IMR-90 (cell line): Measurements from ENCODE around the gene GJC1.

Experiments used
- BHLHE40 ChIP-seq: fragments of 150-350 bp; IDR thresholded peaks from 2 replicates; pipeline ENCODE4 v1.6.1; 2016; ENCODE audit warnings: mild to moderate bottlenecking, low read depth, low read length
- CEBPB ChIP-seq: IDR thresholded peaks from 2 replicates; pipeline ENCODE4 v1.6.1; 2012; ENCODE audit warnings: low read depth, low read length, improper control_type of control experiment
- CHD1 ChIP-seq: IDR thresholded peaks from 2 replicates; pipeline ENCODE4 v1.6.1; 2012; ENCODE audit warnings: low read depth, low read length, improper control_type of control experiment
- MAFK ChIP-seq: IDR thresholded peaks from 2 replicates; pipeline ENCODE4 v1.6.1; 2012; ENCODE audit warnings: low read depth, low read length, improper control_type of control experiment
- MXI1 ChIP-seq: IDR thresholded peaks from 2 replicates; pipeline ENCODE4 v1.6.1; 2012; ENCODE audit warnings: low read depth, mild to moderate bottlenecking, low read length, moderate library complexity, borderline replicate concordance
- POLR2A ChIP-seq: IDR thresholded peaks from 2 replicates; pipeline ENCODE4 v1.6.1; 2012; ENCODE audit warnings: mild to moderate bottlenecking, low read depth, low read length
- RAD21 ChIP-seq: IDR thresholded peaks from 2 replicates; pipeline ENCODE4 v1.6.1; 2012; ENCODE audit warnings: low read length, improper control_type of control experiment
- RCOR1 ChIP-seq: IDR thresholded peaks from 2 replicates; pipeline ENCODE4 v1.6.1; 2012; ENCODE audit warnings: mild to moderate bottlenecking, low read length, improper control_type of control experiment; ENCODE audit not compliant: insufficient replicate concordance
- RFX5 ChIP-seq: IDR thresholded peaks from 2 replicates; pipeline ENCODE4 v1.8.0; 2012; ENCODE audit warnings: low read depth, mild to moderate bottlenecking, low read length, moderate library complexity
- SMC3 ChIP-seq: fragments of 150-350 bp; IDR thresholded peaks from 2 replicates; pipeline ENCODE4 v1.6.1; 2016; ENCODE audit warnings: low read depth, mild to moderate bottlenecking, antibody characterized with exemption, low read length, moderate library complexity
- TF ChIP-seq, protein P1 (sequence below): conservative IDR thresholded peaks from 2 replicates; pipeline ENCODE4 v1.5.1; 2012; ENCODE audit warnings: mild to moderate bottlenecking, low read depth, low read length, improper control_type of control experiment
- TF ChIP-seq, protein P2 (sequence below): fragments of 150-350 bp; IDR thresholded peaks from 2 replicates; pipeline ENCODE4 v1.6.1; 2016; ENCODE audit warnings: low read depth, mild to moderate bottlenecking, low read length, moderate library complexity, borderline replicate concordance
- TF ChIP-seq, protein P3 (sequence below): fragments of 150-350 bp; IDR thresholded peaks from 2 replicates; pipeline ENCODE4 v1.6.1; 2017; ENCODE audit warnings: mild to moderate bottlenecking, antibody characterized with exemption, low read length, low read depth

DNA sequence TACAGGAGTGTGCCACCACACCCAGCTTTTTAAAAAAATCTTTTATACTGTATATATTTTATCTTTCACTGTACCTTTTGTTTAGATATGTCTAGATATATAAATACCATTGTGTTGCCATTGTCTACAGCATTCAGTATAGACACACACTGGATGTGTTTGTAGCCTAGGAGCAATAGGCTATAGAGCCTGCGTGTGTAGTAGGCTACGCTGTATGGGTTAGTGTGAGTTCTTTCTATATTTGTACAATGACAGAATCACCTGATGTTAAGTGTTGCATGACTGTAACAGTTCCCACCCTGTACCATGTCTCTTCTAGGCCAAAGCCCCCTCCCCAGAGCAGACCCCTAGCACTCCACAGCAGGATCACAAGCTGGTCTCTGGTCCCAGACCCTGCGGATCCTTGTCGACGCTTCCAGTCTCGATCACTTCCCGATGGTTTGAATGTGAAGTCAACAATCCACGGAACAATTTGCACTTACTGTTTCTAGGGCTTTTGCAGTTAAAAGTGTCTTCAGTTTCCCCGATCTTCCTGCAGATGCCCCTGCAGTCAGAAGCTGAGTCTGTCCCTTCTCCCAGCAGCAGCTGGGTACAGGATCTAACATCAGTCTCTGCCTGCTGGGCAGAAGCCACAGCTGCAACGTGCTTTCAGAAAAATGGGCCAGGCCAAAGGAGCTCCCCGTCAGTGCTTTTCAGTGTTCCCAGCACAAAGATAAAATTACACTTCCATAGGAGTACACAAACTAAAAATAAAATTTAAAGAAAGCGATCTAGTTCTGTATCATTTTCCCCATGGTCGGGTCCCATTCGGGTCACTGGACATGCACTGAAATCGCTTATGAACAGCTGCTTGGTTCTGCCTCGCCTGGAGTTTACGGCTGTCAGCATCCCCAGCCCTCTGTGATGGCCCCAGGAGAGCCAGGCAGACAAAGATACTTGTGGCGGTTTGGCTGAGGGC, 35.9 kb downstream of the GJC1 start:
- TF ChIP-seq POLR2A: no peak
- TF ChIP-seq BHLHE40: no peak
- TF ChIP-seq RAD21: no peak
- TF ChIP-seq, protein P1, sequence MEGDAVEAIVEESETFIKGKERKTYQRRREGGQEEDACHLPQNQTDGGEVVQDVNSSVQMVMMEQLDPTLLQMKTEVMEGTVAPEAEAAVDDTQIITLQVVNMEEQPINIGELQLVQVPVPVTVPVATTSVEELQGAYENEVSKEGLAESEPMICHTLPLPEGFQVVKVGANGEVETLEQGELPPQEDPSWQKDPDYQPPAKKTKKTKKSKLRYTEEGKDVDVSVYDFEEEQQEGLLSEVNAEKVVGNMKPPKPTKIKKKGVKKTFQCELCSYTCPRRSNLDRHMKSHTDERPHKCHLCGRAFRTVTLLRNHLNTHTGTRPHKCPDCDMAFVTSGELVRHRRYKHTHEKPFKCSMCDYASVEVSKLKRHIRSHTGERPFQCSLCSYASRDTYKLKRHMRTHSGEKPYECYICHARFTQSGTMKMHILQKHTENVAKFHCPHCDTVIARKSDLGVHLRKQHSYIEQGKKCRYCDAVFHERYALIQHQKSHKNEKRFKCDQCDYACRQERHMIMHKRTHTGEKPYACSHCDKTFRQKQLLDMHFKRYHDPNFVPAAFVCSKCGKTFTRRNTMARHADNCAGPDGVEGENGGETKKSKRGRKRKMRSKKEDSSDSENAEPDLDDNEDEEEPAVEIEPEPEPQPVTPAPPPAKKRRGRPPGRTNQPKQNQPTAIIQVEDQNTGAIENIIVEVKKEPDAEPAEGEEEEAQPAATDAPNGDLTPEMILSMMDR: no peak
- TF ChIP-seq CHD1: no peak
- TF ChIP-seq, protein P2, sequence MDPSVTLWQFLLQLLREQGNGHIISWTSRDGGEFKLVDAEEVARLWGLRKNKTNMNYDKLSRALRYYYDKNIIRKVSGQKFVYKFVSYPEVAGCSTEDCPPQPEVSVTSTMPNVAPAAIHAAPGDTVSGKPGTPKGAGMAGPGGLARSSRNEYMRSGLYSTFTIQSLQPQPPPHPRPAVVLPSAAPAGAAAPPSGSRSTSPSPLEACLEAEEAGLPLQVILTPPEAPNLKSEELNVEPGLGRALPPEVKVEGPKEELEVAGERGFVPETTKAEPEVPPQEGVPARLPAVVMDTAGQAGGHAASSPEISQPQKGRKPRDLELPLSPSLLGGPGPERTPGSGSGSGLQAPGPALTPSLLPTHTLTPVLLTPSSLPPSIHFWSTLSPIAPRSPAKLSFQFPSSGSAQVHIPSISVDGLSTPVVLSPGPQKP: no peak
- TF ChIP-seq, protein P3, sequence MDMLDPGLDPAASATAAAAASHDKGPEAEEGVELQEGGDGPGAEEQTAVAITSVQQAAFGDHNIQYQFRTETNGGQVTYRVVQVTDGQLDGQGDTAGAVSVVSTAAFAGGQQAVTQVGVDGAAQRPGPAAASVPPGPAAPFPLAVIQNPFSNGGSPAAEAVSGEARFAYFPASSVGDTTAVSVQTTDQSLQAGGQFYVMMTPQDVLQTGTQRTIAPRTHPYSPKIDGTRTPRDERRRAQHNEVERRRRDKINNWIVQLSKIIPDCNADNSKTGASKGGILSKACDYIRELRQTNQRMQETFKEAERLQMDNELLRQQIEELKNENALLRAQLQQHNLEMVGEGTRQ: no peak
- no peak for TF ChIP-seq SMC3
- no peak for TF ChIP-seq CEBPB
- no peak for TF ChIP-seq MXI1
- TF ChIP-seq RFX5: no peak
- no peak for TF ChIP-seq MAFK
- TF ChIP-seq RCOR1: no peak
